HG03108 (cell line): ENCODE measurements around the gene SLC24A5.

Experiments used
- ATAC-seq: cut with Tn5 transposase; IDR thresholded peaks from one replicate; pipeline ENCODE4 v1.9.1; 2021; ENCODE audit warnings: moderate library complexity; ENCODE audit not compliant: unreplicated experiment

The SLC24A5 gene

DNA sequence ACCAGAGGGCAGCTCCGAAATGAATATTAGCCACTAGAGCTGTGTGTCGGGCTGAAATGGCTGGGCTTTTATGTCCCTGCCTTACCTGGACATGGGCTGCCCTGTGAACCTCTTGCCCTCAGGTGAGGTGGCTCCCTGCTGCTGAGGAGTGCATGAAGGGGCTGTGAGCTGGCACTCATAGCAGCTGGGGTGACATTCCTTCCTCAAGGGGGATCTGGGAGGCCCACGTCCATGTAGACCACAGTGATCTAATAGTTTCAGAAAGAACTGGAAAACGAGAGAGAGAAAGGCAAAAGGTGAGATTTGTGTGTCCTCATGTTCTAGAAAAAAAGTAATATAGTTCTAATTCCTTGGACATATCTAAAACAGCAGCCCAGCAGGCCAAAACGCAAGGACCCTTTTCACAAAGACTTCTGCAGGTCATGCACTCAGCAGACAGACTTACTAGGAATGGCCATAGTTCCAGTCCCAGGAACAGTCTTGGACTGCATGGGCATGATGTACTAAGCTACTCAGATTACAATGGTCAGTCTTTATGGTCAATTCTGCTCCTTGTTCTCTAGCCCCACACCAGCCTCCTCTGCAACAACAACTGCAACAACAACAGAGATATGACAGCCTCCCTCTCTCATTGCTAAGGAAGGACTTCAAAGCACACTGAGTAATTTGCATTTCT, 10.8 kb upstream of the SLC24A5 start:
- ATAC-seq, result no peak

DNA sequence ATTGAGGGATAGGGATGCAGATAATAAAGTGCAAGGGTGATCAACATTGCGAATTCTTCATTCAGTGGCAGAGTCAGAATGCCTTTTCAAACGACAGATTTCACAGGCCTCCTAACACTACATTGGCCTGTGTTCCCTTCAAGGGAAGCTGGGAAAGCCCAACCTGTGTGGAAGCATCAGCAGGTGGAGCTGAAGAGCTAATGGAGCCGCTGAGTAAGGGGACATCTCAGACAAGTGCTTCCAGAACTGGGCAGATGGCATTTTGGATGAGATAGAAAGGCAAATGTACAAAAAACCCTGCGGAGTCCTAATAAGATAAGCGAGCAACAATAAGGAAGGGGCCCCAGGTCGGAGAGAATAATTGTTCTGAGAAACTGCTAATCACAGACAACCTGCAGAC, 8.5 kb upstream of the SLC24A5 start:
- no peak for ATAC-seq

DNA sequence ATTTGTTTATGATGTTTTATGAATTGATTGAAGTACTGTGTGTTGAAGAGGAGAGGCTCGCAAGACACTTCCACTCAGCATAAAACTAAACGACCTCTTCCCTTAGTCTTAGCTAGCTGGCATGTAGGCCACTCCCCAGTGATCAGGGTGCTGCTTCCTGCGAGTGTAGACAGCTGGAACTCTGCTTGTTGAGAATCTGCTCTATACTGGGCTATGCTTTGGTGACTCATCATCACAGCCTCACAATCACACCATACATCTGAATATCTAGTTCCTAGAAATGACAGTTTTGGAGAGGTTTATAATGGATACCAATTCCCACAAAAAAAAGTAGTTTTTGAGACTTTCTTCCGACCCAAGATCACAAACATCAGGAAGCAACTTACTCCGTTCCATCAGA, 1.5 kb upstream of the SLC24A5 start:
- ATAC-seq, result no peak

DNA sequence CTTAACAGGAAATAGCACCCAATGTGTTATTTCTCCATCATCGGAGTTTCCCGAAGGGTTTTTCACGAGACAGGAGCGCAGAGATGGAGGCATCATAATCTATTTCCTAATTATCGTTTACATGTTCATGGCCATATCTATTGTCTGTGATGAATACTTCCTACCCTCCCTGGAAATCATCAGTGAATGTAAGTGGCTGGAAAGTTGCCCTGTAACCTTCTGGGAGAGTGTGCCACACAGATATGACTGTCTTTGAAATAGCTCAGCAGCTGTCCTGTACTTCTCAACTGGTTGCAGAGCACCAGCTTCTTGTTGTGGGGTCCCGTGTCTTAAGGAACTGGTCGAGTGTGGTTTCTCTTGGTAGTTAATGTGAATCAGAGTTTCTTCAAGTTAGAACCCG, 1.1 kb downstream of the SLC24A5 start:
- no peak for ATAC-seq

DNA sequence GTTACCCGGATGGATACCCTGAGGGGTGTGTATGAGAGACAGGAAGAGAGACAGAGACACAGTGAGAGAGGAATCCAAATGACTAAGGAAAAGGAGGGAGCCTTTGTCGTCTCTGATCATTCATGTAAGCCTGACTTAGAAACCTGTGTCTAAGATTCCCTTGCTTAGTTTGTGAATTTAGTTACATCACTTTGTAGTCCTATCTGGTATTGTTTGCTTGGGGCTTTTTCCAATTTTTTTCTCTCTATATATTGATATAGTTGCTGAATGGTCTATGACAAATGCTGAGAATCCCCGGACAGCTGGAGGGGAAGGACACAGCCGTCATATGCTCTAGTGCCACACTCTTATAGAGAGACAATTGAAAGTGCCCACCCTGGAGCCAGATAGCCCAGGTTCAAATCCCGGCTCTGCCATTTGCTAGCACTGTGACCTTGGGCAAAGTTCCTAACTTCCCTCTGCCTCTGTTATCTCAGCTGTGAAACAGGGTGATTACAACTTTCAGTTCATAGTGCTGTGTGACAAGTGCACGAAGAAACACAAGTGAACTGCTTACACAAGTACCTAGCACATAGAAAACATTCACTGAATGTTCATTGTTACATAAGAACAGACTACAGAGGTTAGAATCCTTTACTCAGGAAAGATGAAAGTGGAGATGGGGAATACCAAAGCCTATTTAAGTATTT, 6.0 kb downstream of the SLC24A5 start:
- ATAC-seq, result no peak

DNA sequence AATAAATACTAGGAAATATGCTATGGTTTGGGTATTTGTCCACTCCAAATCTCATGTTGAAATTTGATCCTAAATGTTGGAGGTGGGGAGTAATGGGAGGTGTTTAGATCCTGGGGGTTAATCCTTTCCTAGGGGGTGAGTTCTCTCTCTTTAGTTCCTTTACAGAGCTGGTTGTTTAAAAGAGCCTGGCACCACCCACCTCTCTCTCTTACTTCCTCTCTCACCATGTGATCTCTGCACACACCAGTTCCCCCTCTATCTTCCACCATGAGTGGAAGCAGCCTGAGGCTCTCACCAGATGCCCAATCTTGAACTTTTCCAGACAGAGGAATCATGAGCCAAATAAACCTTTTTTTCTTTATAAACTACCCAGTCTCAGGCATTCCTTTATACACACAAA, 10.5 kb downstream of the SLC24A5 start:
- ATAC-seq, result no peak

DNA sequence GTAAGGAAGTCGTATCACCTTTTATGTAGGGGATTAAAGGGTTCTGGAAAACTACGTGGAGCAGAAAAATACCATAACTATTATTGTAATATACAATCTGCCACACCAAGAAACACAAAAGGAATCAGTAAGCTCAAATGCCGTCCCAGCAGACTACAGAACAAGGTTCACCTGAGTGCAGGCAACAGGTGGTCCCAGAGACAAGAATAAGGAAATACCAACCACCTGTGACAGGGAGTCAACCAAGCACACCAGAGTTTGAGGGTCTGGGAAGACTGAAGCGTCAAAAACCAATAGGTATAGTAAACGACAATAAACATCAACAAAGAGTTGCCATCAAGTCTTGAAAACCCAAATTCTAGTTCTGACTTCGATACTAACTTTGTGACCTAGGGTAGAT, 12.1 kb downstream of the SLC24A5 start:
- ATAC-seq, result no peak

DNA sequence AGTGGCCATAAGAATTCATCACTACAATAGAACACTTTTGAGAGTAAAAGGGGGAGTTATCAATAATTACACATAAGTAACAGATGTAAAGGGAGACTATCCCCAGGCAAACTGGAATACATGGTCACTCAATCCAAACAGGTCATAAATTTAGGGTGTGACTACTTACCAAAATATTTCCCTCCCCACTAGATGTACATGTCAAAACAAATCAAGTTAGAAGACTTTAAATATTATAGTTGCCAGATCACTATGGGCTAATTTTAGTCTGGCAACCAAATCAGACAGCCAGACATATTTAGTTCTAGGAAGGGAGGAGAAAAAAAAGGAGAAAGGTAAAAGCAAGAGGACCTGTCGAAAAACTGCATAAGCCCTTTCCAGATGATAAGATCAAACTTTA, 23.1 kb downstream of the SLC24A5 start:
- no peak for ATAC-seq

DNA sequence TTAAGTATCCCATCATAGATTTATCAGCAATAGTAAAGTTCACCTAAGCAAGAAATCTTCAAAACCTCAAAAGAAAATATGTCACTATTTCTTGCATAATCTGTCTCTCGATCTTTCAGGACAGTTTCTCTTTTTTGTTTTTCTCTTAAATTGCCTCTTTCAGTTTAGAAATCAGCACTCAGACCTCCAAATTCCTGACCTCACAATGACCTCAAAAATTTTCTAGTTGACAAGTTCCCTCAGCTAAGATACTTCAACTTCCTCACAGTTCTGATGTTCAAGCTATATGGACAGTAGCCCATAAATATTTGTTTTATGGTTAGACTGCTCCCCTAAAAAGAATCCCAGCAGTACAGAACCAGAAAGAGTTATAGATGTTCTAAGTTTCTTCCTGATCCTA, 24.1 kb downstream of the SLC24A5 start:
- ATAC-seq, result no peak

DNA sequence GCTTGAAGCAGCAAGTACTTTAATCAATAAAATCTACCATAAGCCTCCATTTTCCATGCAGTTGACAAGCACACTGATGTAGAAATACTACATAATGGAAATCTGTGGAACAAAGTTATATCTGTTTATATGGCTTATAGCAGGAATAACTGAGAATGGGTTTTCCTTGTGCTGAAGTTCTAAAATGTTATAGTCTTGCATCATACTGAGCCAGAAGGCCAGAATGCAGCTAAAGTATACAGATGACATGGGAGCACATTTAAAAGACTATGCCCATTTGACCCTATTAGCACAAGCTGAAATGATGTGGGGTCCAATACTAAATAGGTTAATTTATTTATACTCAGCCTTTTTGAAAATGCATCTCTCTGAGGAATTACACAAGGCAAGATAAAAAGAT, 25.1 kb downstream of the SLC24A5 start:
- ATAC-seq, result no peak

DNA sequence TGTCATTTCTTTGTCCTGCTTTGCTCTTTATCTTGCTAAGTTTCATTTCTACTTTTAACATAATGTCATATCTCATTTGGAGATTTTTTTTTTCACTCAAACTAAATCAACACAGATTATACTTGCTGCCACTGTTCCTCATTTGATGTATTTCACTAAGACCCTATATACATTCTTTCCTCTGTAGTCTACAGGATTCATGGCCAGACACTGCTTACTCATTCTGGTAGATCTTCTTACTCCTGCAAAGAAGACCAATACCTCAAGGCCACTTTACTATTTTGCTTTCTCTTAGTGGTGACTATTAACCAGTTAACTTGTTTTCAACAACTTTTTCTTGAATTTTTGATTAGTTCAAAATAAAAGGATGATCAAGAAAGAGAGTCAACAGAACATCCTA, 26.6 kb downstream of the SLC24A5 start:
- ATAC-seq, result no peak

DNA sequence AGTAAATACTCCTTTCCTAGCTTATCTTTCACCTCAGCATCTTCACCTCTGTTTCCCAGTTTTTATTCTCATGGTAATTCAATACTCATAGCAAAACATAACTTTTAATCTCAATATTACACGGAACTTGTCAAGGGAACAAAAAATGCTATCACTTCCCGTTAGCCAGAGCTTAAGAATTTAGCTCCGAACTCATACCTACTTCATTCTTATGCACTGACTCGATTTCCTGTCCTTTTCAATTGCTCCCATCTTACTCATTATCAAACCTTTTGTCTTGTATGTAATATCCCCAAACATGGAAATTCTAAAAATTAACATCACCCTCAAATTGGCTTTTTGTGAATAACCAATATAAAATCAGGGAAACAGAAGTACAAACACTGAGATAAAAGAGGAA, 29.1 kb downstream of the SLC24A5 start:
- ATAC-seq, result no peak

DNA sequence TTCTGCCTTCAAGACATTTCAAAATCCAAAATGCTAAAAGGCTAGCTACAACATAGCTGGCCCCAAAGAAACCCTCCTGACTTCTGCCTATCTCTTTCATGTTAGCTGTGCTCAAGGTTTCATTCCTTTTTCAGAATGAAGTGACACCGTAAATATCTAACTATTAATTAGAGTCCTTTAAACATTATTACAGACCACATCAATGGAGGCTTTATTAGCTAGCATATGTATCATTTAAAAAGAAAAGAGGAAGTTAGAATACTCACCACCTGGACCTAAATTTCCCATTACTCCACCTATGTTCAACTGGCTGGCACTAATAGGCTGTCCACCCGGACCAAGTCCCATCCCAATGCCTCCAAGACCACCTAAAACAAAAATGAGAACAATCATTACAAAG, 32.7 kb downstream of the SLC24A5 start:
- no peak for ATAC-seq

DNA sequence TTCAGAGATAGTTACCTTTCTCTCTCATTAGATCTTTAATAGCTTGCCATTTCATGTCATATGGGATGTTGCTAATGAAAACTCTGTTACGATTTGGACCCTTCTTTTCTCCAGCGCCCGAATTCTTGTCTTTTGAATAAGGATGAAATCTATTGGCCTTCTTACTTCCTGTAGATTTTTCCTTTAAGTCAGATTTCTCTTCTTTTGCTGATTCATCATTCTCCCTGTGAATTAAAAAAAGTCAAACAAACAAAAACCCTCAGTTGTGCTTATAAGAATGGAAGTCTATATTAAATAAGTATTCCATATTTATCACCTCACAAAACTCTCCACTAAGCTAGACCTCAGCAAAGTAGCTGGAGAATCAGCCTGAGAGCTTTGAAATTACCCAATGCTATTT, 47.8 kb downstream of the SLC24A5 start:
- no peak for ATAC-seq

DNA sequence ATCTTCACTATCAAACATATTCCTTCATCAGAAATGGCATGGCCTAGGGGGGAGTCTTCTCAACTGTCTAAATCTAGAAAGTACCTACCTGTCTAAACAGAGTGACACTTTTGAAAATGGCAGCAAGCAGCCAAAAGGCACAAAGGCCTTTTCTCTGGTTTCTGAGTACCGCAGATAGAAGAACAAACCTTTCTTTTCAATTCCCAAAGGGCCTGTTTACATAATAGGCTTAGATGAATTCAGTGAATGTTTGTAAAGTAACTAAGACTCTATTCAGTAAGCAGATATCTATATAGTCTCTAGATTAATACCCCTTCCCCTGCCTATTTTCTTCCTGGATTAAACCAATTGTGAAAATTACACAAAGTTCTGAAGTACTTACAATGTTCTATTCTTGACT, 50.2 kb downstream of the SLC24A5 start:
- ATAC-seq, result no peak

DNA sequence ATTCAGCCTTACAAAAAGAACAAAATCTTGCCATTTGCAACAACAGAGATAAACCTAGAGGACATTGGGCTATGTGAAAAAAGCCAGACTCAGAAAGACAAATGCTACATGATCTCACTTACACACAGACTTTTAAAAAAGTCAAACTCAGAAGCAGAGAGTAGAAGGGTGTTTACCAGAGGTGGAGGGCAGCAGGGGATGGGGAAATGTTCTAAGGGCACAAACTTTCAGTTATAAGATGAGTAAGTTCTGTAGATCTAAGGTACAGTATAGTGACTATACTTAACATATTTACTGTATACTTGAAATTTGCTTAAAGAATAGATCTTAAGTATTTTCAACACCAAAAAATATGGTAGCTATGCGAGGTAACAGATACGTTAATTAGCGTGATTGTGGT, 54.3 kb downstream of the SLC24A5 start:
- no peak for ATAC-seq

DNA sequence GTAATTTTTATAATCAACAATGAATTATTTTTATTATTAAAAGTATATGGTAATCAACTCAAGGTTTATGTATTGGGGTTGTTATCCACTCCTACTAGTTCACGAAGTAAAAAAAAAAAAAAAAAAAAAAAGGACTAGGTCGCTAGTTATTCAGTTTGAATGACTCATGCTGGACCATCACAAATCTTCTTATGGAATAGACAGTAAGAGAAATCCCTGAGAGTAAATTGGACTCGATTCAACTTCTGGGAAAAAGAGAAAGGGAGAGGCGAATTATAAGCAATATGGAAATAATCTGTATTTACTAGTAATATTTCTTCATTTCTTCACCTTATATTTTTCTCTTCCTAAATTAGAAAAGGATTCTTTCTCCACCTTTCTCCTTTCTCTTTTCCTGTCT, 55.3 kb downstream of the SLC24A5 start:
- ATAC-seq, result no peak

DNA sequence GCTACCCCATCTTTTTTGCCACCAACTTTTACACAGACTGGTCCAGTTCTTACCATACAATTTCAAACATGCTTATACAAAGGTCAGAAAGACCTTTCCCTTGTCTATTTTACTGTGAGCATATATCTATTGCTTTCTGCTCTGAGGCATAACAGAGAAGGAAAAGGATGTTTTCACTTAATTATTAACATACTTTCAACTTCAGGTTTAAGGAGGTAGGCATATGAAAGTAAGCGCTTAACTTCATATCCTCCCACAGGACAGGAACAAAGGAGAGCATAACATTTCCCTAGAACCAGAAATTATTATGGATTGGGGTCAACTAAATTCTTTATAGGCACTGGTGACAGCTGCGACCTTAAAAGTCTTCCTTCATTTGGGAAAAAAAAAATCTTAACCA, 56.2 kb downstream of the SLC24A5 start:
- ATAC-seq, result no peak

DNA sequence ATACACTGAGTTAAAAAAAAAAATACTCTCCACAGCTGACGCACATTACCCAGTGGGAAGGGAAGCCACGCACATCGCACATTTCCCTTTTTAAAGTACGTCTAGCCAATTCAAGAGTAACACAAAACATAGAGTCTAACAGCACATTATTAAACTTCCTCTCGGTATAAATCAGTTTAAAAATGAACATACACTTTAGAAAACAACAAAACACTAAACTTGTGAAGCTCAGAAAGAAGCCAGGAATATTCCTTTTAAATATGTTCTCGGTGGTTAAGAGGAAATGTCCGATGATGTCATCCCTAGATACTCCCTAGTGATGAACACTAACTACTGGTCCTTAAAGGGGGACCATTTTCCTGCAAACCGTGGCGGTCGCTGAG, 56.6 kb downstream of the SLC24A5 start:
- ATAC-seq, result peak; percentile 42

DNA sequence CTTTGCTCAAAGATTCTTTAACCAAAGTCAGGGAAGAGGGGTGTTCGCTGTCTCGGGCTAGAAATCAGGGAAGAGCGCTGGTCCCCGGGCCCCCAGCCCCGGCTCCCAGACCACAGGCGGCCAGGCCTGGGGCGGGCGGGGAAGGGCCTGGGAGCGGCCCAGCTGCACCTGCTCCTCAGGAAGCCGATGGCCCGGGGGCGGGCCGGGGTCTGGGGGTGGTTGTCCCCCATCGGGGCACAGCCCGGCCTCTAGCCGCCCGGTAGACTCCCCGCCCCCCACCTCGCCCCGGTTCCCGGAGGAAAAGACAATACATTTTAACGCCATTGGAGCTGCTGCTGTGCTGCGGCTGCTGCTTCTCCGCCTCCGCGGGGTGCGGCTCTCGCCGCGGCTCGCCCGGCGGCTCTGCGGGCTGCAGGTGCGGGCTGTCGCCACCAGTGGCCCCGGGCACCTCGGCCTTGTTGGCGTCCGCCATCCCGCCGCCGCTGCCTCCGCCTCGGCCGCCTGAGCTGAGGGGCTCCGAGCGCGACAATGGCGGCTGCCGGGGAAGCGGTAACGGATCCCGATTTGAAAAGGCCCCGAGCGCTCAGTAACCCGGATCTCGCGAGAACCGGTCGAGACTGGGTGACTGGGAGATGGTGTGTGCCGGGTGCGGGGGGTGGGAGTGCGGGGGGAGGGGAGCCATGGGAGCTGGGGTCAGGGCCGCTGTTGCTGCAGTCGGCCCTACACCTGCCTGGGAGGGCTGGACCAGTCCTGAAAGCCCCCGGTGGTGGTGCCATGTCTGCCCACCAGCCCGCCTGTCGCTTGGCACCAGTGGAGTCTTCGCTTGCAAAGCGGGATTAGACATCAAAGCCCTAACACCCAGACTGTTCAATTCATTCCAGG, 57.2 kb downstream of the SLC24A5 start, which contains the start of gene MYEF2:
Gene MYEF2 (minus strand): TSS at position 530 of the 882 bp plus-strand sequence. CDS start 58 bp downstream, at position 472.
- ATAC-seq, result peak; percentile 57

DNA sequence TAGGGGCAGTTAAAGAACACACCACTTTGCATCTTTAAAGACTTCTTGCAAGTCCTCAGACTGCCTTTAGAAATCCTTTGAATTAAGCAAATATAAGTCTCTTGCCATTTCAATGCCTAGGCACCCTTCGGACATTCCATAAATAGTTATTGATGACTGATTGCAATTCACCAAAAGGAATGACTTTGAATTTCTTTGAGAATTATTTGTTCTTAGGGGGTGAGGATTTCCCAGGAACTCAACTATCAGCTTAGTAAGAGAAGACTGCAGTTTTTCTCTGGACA, 57.8 kb downstream of the SLC24A5 start:
- ATAC-seq, result no peak

DNA sequence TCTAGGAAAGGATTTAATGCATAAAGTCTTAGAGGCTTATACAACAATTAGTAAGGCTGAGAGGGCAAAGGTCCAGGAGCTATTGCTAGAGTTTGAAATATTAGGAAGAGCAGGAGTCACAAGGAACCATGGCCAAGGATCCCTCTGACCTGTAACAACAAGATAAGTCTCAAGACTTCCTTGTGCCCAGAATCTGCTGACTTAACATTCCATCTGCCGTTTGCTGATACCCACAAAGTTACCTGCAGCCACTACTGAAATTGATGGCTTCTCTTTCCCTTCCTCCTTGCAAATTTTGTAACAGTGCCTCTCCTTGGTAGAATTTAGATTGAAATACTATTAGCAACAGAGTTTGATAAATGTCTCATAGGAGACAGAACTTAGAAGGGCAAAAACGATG, 62.0 kb downstream of the SLC24A5 start:
- ATAC-seq, result no peak
